ENCODE data around the gene FNBP1L. TPM values are rescaled to one million over a fixed set of nuclear protein-coding genes. Genes with fewer than 3 reads are reported as not detected.

The FNBP1L gene
- total RNA-seq, 6 experiments from 2014 or later = 1.0 to 6.2 (median 1.2) TPM

DNA sequence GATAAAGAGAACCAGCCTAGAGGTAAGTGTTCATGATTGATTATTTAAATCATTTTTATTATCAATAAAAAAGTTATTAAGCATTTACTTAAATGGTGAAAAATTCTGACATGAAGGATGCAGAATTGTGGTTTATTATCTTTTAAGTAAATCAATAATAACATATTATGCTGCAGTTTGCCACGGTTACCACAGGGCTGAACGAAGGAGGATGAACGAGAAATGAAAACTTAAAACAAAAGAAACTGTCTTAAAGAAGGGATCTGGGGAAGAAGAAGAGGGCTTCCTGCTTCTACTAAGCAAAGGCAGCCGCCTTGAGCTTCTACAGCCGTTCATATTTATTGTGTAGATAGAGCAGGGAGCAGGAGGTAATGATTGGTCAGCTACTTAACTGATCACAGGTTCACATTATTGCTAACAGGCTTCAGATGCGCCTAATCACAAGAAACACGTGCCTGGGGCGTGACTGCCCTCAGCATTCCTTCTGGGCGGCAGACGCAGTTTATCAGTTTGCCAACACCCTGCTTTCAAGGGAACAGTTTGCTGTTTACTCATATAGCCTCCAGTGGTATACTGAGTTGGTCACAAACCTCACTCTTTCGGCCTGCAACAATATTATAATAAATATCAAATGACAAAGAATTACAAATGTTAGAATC is 5.8 kb upstream of the FNBP1L start:
- H3K36me3 Mint-ChIP-seq (ENCODE audit: low read depth) = no peaks in the 10 kb centered on the region
- no peaks in the 10 kb centered on the region for H3K9me3 Mint-ChIP-seq
- H3K27me3 Mint-ChIP-seq (ENCODE audit: insufficient read depth) = peaks cover 8% of the 10 kb centered on the region
- H3K4me3 Mint-ChIP-seq = peak overlapping the region; percentile 54
- peak overlapping the region; percentile 62; the same call in 1 of the 2 replicates for H3K27ac Mint-ChIP-seq
- peak; percentile 79 for DNase-seq
- H3K4me1 Mint-ChIP-seq (ENCODE audit: low read depth) = peaks cover 19% of the 10 kb centered on the region
- TF ChIP-seq, protein P1, sequence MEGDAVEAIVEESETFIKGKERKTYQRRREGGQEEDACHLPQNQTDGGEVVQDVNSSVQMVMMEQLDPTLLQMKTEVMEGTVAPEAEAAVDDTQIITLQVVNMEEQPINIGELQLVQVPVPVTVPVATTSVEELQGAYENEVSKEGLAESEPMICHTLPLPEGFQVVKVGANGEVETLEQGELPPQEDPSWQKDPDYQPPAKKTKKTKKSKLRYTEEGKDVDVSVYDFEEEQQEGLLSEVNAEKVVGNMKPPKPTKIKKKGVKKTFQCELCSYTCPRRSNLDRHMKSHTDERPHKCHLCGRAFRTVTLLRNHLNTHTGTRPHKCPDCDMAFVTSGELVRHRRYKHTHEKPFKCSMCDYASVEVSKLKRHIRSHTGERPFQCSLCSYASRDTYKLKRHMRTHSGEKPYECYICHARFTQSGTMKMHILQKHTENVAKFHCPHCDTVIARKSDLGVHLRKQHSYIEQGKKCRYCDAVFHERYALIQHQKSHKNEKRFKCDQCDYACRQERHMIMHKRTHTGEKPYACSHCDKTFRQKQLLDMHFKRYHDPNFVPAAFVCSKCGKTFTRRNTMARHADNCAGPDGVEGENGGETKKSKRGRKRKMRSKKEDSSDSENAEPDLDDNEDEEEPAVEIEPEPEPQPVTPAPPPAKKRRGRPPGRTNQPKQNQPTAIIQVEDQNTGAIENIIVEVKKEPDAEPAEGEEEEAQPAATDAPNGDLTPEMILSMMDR (IDR thresholded peaks at IDR 0.05) = 0 out of 2 replicates have a peak, but pooled peaks have one; percentile 14

DNA sequence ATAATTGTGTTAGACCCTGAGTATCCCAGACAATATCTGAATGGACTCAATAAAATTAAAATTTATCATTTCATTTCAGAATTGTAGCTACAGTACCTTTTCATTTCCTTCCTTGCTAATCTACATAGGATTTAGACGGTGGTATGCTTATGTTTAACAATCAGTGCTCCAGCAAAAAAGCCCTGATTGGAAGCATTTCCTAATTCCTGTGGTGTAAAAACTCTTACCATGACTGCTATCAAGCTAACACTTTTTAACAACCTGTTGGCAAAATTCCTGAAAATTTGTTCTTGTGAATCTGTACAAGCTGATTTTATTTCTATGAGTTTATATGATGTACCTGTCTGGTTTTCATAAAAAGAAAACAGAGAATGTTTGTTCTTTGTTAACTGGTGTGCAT is 5.2 kb upstream of the FNBP1L start:
- peaks cover 12% of the 10 kb centered on the region for H3K27me3 Mint-ChIP-seq (ENCODE audit: insufficient read depth)
- no peak for DNase-seq
- H3K9me3 Mint-ChIP-seq = no peaks in the 10 kb centered on the region
- H3K27ac Mint-ChIP-seq = no peak overlapping the region; the same call in 1 of the 2 replicates
- H3K4me1 Mint-ChIP-seq (ENCODE audit: low read depth) = peaks cover 25% of the 10 kb centered on the region
- no peaks in the 10 kb centered on the region for H3K36me3 Mint-ChIP-seq (ENCODE audit: low read depth)
- H3K4me3 Mint-ChIP-seq = no peak overlapping the region
- TF ChIP-seq, protein P1 (IDR thresholded peaks at IDR 0.05) = no peak

DNA sequence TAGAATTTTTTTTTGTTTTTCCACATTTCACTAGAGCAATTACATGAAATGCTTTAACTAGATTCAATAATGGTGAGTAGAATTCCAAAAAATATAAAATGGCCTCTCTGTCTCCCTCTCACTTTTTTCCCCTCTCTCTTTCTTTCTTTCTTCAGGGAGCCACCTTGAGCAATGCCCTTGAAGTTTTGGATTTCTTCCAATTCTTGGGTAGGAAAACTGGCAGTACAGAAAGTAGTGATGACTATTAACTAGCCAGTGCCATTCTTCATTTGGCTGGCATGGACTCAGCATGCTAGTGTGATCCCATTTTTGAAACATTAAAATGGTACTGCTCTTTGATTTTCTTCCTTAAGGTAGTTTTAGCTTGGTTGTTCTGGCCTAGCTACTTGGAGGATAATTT is 4.5 kb upstream of the FNBP1L start:
- peaks cover 12% of the 10 kb centered on the region for H3K27me3 Mint-ChIP-seq (ENCODE audit: insufficient read depth)
- no peaks in the 10 kb centered on the region for H3K36me3 Mint-ChIP-seq (ENCODE audit: low read depth)
- no peak overlapping the region for H3K27ac Mint-ChIP-seq
- H3K4me3 Mint-ChIP-seq = no peak overlapping the region
- no peak for DNase-seq
- H3K4me1 Mint-ChIP-seq (ENCODE audit: low read depth) = peaks cover 26% of the 10 kb centered on the region
- no peaks in the 10 kb centered on the region for H3K9me3 Mint-ChIP-seq
- TF ChIP-seq, protein P1 (IDR thresholded peaks at IDR 0.05) = no peak

DNA sequence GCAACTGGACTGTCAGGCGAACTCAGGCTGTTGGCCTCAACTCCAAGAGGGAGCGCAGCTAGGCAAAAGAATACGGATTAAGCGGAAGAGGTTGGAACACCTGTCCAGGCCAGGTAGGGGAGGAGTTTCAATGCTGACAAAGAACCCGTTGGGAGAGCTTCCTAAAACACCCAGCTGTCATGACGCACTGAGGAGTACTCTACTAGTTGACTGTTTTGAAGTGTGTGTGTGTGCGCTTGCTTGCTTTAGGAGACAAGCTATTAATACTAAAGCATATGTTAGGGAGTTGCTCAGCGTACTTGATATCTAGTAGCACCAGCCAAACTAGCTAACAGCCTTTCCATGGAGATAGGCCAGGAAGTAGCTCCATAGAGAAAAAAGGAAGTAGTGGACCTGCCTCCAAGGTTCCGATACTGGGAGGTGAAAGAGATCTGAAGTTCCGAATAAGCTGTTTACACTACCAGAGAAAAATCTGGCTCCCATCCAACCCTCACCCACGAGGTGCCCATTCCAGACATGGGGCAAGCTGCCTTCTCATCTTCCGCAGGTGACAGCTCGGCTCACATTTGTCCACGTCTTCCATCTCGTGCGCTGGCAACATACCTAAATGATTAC is 974 bp upstream of the FNBP1L start:
- DNase-seq = no peak
- TF ChIP-seq, protein P1 (IDR thresholded peaks at IDR 0.05) = no peak
- Mint-ChIP-seq H3K4me3 (peak overlapping the region; percentile 86), H3K27ac (no peak overlapping the region), H3K27me3 (ENCODE audit: insufficient read depth) (peaks cover 20% of the 10 kb centered on the region), H3K4me1 (ENCODE audit: low read depth) (peaks cover 34% of the 10 kb centered on the region), H3K9me3 (no peaks in the 10 kb centered on the region), H3K36me3 (ENCODE audit: low read depth) (no peaks in the 10 kb centered on the region)

DNA sequence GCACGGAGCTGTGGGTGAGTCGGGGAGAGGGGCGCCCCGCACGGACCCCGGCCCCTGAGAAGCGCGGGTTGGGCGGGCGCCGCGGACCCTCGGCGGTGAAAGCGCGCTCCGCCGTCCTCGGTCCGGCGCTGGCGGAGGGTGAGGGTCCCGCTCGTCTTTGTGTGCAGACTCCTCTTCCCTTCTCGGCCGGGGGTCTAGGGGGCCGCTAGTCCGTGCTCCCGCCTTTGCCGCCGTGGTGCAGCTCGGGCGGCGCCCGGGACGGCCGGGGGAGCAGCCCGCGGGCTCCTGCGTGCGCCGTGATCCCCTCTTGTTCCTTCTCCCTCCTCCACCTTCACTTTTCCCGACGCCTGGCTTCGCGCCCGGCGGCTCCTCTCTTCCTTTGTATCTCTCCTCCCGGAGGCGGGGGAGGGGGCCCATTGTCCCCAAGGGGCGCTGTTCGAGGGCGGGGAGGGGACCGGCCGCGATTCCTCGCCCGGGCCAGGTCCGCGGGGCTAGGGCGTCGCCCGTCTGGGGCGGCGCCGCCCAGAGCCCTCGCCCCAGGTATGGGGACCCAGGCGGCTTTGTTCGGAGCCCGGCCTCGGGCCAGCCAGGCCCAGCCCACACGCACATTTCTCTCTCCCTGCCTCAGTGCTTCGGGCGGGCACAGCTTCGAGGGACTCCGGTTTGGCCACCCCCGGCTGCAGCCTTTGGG is 519 bp downstream of the FNBP1L start:
- DNase-seq = no peak
- peak overlapping the region; percentile 92 for H3K4me3 Mint-ChIP-seq
- H3K36me3 Mint-ChIP-seq (ENCODE audit: low read depth) = no peaks in the 10 kb centered on the region

More for the DNA sequence above, 519 bp downstream of the FNBP1L start:
- peaks cover 22% of the 10 kb centered on the region for H3K4me1 Mint-ChIP-seq (ENCODE audit: low read depth)
- no peaks in the 10 kb centered on the region for H3K9me3 Mint-ChIP-seq
- peaks cover 20% of the 10 kb centered on the region for H3K27me3 Mint-ChIP-seq (ENCODE audit: insufficient read depth)
- TF ChIP-seq, protein P1 (IDR thresholded peaks at IDR 0.05) = no peak; the same call in 1 of the 2 replicates
- no peak overlapping the region for H3K27ac Mint-ChIP-seq

All from HFFc6 (cell line).